HepG2 (cell line): Measurements from ENCODE around the gene SYNGR2. TPM values are rescaled to one million over a fixed set of nuclear protein-coding genes. Genes with fewer than 3 reads are reported as not detected.

Experiments used
- AHDC1 ChIP-seq: sonication (generic); formaldehyde crosslinking; IDR thresholded peaks from 2 replicates; pipeline ENCODE4 v1.5.1; 2020; ENCODE audit warnings: mild to moderate bottlenecking, missing genetic modification reagents, borderline replicate concordance
- KAT8 ChIP-seq: IDR thresholded peaks from 2 replicates; pipeline ENCODE4 v1.6.1; 2016; ENCODE audit warnings: missing genetic modification reagents, missing compliant biosample characterization
- MTERF4 ChIP-seq: sonication (generic); formaldehyde crosslinking; IDR thresholded peaks from 2 replicates; pipeline ENCODE4 v1.8.0; 2023; ENCODE audit warnings: mild to moderate bottlenecking, missing genetic modification reagents
- MXD1 ChIP-seq: sonication (generic); formaldehyde crosslinking; IDR thresholded peaks from 2 replicates; pipeline ENCODE4 v1.4.0; 2020; ENCODE audit warnings: mild to moderate bottlenecking, missing genetic modification reagents
- RXRB ChIP-seq: IDR thresholded peaks from 2 replicates; pipeline ENCODE4 v1.6.1; 2016; ENCODE audit warnings: borderline replicate concordance, missing genetic modification reagents, missing compliant biosample characterization
- THAP11 ChIP-seq: IDR thresholded peaks from 2 replicates; pipeline ENCODE4 v1.6.1; 2016; ENCODE audit warnings: missing biosample characterization, missing genetic modification reagents
- ZNF619 ChIP-seq: sonication (generic); formaldehyde crosslinking; IDR thresholded peaks from 2 replicates; pipeline ENCODE4 v1.4.0; 2020; ENCODE audit warnings: mild to moderate bottlenecking, missing genetic modification reagents
- ZNF713 ChIP-seq: sonication (generic); formaldehyde crosslinking; IDR thresholded peaks from 2 replicates; pipeline ENCODE4 v1.4.0; 2020; ENCODE audit warnings: mild to moderate bottlenecking, missing genetic modification reagents
- polyA plus RNA-seq, 8 experiments: library from polyadenylated mRNA; depleted of rRNA in 3 of 8; stranded (reverse) in 7 of 8; unstranded in 1 of 8; fragments of >200 nt; fragmentation: Illumina TruSeq in 4 of 8; extraction: Trizol in 4 of 8; gene quantifications; 2 replicates each; pipeline versions ENCODE4 v1.2.1 to v1.2.3, GENCODE V29; 2011 to 2016; ENCODE audit warnings: low read depth in 4 of 8, missing spikeins in 1 of 8, mixed read lengths in 1 of 8; ENCODE audit not compliant: insufficient read depth in 1 of 8
- total RNA-seq, 5 experiments: library from RNA; depleted of rRNA; stranded (reverse); fragments of >200 nt; fragmentation: Illumina TruSeq; extraction: Trizol; gene quantifications; 2 replicates each; pipeline ENCODE4 v1.2.3, GENCODE V29; 2016; ENCODE audit warnings: low read depth in 1 of 5
- TF ChIP-seq, protein P1 (sequence below): sonication (generic); formaldehyde crosslinking; IDR thresholded peaks from 2 replicates; pipeline ENCODE4 v1.5.0; 2020; ENCODE audit warnings: mild to moderate bottlenecking, missing genetic modification reagents, borderline replicate concordance
- TF ChIP-seq, protein P2 (sequence below): sonication (generic); formaldehyde crosslinking; IDR thresholded peaks from 2 replicates; pipeline ENCODE4 v1.9.0; 2021; ENCODE audit warnings: missing genetic modification reagents, borderline replicate concordance
- TF ChIP-seq, protein P3 (sequence below): sonication (generic); formaldehyde crosslinking; conservative IDR thresholded peaks from 2 replicates; pipeline ENCODE4 v1.8.0; 2022; ENCODE audit warnings: mild to moderate bottlenecking, moderate library complexity, missing genetic modification reagents

SYNGR2 gene
- total and polyA plus RNA-seq, 2 of the 13 experiments (the other 11 are each of a cell fraction or from before 2014, with no cell fraction given): 46.7 to 170 TPM

DNA sequence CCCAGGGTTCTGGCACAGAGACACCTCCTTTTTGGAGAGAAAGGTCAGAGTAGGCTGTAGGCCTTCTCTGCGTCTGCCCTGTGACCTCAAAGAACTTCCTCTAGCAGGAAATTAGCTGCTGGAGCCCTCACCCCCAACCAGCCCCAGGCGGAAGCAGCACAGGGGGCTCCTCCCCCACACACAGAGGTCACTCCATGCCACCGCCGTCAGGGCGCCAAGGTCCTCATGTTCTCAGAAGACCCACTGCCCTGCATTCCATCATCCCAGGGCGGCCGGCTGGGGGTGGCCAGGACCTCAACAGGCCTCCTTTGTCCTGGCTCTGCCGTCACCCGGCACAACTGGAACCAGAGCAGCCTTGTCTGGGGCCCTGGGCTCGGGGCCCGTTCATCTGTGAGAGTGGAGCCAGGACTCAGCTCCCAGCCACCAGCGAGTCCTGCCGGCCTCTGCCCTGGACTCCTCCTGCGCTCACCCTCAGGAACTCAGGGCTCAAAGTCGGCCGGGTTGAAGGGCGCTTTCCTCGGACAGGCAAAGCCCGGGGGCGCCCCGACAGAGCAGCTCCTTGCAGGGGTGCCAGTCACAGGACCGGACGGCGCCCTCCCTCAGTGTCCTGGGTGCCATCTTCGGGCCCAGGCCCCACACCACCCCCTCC lies 41.0 kb upstream of the SYNGR2 start (continued):
- TF ChIP-seq, protein P1, sequence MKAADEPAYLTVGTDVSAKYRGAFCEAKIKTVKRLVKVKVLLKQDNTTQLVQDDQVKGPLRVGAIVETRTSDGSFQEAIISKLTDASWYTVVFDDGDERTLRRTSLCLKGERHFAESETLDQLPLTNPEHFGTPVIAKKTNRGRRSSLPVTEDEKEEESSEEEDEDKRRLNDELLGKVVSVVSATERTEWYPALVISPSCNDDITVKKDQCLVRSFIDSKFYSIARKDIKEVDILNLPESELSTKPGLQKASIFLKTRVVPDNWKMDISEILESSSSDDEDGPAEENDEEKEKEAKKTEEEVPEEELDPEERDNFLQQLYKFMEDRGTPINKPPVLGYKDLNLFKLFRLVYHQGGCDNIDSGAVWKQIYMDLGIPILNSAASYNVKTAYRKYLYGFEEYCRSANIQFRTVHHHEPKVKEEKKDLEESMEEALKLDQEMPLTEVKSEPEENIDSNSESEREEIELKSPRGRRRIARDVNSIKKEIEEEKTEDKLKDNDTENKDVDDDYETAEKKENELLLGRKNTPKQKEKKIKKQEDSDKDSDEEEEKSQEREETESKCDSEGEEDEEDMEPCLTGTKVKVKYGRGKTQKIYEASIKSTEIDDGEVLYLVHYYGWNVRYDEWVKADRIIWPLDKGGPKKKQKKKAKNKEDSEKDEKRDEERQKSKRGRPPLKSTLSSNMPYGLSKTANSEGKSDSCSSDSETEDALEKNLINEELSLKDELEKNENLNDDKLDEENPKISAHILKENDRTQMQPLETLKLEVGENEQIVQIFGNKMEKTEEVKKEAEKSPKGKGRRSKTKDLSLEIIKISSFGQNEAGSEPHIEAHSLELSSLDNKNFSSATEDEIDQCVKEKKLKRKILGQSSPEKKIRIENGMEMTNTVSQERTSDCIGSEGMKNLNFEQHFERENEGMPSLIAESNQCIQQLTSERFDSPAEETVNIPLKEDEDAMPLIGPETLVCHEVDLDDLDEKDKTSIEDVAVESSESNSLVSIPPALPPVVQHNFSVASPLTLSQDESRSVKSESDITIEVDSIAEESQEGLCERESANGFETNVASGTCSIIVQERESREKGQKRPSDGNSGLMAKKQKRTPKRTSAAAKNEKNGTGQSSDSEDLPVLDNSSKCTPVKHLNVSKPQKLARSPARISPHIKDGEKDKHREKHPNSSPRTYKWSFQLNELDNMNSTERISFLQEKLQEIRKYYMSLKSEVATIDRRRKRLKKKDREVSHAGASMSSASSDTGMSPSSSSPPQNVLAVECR: peak; percentile 82
- TF ChIP-seq KAT8 (CRISPR knock-in tag) (peak; percentile 78), RXRB (peak; percentile 97), AHDC1 (no peak; the same call in none of the 2 replicates), MXD1 (peak; percentile 48; the same call in 1 of the 2 replicates), THAP11 (CRISPR knock-in tag) (peak; percentile 74), ZNF713 (CRISPR knock-in tag) (peak; percentile 42; the same call in 1 of the 2 replicates), ZNF619 (CRISPR knock-in tag) (no peak; the same call in 1 of the 2 replicates), MTERF4 (CRISPR knock-in tag) (no peak)
- TF ChIP-seq, protein P2, sequence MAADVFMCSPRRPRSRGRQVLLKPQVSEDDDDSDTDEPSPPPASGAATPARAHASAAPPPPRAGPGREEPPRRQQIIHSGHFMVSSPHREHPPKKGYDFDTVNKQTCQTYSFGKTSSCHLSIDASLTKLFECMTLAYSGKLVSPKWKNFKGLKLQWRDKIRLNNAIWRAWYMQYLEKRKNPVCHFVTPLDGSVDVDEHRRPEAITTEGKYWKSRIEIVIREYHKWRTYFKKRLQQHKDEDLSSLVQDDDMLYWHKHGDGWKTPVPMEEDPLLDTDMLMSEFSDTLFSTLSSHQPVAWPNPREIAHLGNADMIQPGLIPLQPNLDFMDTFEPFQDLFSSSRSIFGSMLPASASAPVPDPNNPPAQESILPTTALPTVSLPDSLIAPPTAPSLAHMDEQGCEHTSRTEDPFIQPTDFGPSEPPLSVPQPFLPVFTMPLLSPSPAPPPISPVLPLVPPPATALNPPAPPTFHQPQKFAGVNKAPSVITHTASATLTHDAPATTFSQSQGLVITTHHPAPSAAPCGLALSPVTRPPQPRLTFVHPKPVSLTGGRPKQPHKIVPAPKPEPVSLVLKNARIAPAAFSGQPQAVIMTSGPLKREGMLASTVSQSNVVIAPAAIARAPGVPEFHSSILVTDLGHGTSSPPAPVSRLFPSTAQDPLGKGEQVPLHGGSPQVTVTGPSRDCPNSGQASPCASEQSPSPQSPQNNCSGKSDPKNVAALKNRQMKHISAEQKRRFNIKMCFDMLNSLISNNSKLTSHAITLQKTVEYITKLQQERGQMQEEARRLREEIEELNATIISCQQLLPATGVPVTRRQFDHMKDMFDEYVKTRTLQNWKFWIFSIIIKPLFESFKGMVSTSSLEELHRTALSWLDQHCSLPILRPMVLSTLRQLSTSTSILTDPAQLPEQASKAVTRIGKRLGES (CRISPR knock-in tag): no peak
- TF ChIP-seq, protein P3, sequence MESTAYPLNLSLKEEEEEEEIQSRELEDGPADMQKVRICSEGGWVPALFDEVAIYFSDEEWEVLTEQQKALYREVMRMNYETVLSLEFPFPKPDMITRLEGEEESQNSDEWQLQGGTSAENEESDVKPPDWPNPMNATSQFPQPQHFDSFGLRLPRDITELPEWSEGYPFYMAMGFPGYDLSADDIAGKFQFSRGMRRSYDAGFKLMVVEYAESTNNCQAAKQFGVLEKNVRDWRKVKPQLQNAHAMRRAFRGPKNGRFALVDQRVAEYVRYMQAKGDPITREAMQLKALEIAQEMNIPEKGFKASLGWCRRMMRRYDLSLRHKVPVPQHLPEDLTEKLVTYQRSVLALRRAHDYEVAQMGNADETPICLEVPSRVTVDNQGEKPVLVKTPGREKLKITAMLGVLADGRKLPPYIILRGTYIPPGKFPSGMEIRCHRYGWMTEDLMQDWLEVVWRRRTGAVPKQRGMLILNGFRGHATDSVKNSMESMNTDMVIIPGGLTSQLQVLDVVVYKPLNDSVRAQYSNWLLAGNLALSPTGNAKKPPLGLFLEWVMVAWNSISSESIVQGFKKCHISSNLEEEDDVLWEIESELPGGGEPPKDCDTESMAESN (CRISPR knock-in tag): peak; percentile 61; the same call in 1 of the 2 replicates
